ENCODE results near the gene ARHGAP1.
"Not testable (repeated sequence)": the region's sequence is repeated elsewhere in the genome, so short reads cannot be mapped to it uniquely, and the experiment has no call there.

Gene ARHGAP1

DNA sequence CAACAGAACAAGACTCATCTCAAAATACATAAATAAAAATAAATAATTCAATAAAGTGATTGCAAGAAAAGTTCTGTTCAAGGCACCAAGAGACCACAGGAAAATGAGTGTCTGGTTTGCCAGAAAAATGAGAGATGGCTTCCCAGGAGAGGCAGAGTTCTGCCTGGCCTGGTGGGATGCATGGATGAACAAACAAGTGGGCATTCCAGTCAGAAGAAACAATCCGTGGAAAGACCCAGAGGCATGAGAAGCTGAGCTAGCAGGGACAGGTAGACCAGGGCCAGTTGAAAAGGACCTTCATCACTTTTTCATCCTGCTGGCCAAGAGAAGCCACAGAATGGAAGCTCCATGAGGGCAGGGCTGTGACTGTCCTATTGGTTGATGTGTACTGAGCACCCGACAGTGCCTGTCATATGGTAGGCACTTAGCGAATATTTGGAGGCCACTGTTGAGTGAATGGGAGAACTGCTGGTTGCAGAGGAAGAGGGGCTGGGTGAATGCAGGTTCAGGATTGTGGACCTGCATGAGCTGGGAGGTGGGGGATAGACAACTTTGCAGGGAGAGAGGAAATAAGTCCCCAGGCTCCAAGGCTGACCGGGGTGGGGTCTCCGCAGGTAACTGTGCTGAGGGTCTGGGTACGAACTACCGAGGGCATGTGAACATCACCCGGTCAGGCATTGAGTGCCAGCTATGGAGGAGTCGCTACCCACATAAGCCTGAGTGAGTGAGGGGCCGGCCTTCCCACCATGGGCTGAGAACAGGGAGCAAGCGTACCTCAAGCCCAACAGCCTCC is 22.3 kb upstream of the ARHGAP1 start:
- FAIRE-seq, result no peak

DNA sequence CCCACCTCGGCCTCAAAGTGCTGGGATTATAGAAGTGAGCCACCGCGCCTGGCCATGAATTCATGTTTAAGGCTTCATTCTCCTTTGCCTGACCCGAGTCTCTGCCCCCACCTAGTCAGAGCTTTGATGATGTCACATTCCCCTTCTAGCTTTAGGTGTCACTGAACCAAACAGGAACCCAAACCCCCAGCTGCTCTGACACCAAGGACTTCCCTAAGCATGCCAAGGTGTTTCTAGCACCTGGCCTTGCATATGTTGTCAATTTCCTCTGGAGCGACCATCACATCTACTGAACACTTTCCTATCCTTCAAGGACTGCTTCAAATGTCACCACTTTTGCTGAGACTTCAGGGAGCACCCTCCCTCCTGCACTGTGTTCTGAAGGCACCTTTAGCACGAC is 20.9 kb upstream of the ARHGAP1 start:
- FAIRE-seq, result no peak

DNA sequence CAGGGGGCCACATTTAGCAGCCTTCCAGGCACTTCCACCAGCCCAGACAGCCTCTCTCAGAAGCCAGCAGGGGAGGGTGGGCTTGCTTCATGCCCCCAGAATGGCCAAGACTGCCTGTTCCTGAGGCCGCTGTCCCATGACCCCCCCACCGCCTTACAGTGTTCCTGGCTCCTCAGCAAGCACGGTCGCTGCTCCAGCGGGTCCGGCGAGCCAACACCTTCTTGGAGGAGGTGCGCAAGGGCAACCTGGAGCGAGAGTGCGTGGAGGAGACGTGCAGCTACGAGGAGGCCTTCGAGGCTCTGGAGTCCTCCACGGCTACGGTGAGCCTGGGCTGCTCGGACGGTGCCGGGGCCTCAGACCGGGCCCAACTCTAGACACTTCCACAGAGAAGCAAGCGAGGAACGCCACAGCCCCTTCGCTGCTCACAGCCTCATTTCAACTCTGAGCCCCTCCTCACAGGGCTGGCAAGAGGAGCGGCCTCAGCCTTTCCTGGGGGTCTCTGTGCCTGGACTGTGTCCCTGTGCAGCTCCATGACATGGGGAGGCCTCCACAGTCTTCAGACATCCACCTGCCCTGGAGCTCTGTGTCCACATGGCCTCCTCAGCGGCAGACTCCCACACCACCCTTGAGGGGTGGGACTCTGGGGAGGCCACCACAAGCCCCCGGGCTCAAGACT is 19.3 kb upstream of the ARHGAP1 start:
- no peak for FAIRE-seq

DNA sequence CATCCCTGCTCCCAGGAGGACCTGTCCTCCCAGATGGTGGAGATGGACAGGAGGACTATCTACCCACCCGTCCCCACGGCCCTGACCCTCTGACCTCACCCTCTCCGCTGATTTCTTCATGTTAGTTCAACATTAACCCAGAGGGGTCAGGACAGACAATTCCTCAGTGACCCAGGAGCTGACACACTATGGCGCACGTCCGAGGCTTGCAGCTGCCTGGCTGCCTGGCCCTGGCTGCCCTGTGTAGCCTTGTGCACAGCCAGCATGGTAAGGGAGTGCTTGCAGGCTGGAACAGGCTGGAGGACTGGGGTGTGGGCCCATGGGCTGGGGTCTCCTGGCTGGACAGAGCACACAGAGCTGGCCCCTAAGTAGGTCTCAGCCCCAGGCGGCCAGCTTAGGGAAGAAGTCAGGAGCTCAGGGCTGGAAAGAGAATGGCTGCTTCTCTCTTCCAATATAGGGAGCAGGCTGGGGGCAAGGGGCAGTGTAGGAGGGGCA is 18.7 kb upstream of the ARHGAP1 start, which contains the start of gene F2:
F2 (plus strand) TSS at position 166 of the 495 bp plus-strand sequence; CDS start at position 189, 23 bp downstream.
- FAIRE-seq, result no peak

DNA sequence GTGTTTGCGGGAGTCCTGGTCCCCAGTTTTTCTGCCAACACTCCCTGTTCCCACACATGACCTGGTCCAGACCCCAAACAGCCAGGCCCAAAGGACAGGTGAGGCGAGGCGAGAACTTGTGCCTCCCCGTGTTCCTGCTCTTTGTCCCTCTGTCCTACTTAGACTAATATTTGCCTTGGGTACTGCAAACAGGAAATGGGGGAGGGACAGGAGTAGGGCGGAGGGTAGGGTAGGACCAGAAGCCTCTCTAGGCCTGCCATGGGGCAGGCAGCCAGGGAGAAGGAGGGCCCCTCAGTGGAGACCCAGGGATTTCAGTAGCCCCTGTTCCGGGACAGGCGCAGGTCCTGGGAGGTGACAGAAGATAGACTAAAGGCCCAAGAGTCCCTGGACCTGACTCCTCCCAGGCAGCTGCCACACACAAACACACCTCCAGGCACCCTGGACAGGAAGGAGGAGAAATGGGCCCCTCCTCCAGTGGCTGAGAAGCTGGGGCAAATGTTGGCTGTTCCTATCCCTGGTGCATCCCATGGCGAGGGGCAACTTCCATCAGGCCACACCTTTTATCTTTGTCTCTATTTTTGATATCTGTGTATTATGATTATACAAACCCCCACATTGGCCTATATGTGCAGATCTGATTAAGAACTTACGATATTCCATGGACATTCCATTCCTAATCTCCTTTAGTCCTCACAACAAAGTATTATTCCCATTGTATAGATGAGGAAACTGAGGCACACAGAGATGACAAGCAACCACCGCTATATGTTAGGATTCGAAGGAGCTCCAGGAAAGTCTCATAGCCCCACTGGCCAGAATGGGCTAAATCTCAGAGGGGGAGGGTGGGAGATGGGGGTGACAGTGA is 18.0 kb upstream of the ARHGAP1 start:
- no peak for FAIRE-seq

DNA sequence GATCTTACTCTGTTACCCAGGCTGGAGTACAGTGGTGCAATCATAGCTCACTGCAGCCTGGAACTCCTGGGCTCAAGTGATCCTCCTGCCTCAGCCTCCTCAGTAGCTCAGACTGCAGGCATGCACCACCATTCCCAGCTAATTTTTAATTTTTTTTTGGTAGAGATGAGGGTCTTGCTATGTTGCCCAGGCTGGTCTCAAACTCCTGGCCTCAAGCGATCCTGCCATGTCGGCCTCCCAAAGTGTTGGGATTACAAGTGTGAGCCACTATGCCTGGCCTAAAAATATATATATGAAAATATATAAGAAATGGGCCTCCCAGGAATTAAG is 17.4 kb upstream of the ARHGAP1 start:
- FAIRE-seq, result not testable (repeated sequence)

DNA sequence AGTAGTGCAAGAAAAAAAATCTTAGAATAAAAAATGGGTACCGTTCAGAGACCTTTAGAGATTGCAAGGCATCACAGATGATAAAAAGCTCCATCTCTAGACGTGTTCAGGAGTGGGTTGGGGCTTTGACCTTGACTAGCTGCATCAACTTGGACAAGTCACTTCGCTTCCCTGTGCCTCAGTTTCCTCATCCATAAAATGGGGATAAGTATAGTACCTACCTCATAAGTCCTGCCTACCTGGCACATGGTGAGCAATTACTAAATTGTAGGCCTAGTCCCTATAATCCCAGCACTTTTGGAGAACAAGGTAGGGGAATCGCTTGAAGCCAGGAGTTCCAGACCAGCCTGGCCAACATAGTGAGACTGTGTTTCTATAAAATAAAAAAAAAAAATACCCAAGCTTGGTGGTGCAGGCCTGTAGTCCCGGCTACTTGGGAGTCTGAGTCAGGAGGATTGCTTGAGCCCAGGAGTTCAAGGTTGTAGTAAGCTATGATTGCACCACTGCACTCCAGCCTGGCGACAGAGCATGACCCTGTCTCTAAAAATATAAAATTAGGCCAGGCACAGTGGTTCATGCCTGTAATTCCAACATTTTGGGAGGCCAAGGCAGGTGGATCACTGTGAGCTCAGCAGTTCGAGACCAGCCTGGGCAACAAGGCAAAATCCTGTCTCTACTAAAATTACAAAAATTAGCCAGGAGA is 12.6 kb upstream of the ARHGAP1 start:
- FAIRE-seq, result no peak

DNA sequence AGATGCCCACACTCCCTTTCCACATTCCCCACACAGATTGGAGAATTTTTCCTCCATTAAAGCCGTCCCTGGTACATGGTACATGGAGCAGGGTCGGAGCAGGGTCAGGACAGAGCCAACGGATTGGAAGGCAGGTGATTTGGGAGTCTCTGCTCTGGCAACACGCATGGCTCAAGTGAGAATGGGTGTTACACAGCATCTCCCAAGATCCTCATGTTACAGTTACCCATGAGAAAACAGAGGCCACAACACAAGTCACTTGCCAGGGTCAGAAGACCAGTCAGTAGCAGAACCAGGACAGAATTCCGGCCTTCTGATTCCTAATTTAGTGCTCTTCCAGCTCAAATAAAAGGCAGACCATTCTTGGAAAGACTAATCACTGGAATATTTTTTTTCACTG is 10.9 kb upstream of the ARHGAP1 start:
- FAIRE-seq, result no peak

DNA sequence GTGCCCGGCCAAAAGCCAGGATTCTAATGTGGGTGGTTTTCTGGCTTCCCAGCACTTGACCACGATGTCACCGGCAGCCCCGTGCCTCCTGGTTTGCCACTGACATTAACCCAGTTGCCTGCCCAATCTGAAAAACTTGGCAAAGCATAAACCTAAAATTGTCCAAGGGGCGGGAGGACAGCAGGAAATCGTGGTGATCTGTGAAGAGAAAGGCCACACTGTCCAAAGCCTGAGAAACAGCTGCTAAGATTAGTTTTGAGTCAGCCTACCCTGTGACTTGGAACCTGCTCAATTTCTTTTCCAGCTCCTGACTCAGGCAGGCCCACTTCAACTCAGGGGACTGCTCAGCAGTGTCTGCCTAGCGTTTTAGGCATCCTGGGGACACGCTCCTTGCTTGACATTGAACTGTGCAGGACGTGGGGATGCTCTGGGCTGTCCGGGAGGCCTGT is 10.4 kb upstream of the ARHGAP1 start:
- no peak for FAIRE-seq

DNA sequence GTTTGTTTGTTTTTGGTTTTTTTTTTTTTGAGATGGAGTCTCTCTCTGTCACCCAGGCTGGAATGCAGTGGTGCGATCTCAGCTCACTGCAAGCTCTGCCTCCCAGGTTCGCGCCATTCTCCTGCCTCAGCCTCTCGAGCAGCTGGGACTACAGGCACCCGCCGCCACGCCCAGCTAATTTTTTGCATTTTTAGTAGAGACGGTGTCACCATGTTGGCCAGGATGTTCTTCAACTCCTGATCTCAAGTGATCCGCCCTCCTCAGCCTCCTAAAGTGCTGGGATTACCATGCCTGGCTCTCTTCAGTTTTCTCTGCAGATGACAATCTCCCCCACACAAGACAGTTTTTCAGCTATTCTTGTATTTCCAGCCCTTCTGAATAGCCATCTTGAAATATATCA is 8.9 kb upstream of the ARHGAP1 start:
- not testable (repeated sequence) for FAIRE-seq

DNA sequence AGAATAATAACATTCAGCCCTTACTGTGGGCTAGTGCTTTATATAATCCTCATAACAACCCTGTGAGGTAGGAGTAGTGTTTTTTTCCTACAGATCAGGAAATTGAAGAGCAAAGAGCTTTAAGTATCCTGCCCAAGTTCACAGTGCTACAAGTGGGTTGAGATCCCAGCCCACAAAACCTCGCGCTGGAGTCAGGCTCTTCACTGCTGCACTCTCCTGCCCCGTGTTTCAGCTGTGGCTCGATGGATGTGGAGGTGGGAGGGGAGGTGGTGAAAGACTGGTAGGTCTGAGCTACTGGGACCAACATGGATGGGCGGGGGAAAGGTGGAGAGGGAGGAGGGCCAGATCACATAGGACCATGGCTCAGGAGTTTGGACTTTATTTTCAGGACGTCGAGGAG is 6.5 kb upstream of the ARHGAP1 start:
- FAIRE-seq, result no peak

DNA sequence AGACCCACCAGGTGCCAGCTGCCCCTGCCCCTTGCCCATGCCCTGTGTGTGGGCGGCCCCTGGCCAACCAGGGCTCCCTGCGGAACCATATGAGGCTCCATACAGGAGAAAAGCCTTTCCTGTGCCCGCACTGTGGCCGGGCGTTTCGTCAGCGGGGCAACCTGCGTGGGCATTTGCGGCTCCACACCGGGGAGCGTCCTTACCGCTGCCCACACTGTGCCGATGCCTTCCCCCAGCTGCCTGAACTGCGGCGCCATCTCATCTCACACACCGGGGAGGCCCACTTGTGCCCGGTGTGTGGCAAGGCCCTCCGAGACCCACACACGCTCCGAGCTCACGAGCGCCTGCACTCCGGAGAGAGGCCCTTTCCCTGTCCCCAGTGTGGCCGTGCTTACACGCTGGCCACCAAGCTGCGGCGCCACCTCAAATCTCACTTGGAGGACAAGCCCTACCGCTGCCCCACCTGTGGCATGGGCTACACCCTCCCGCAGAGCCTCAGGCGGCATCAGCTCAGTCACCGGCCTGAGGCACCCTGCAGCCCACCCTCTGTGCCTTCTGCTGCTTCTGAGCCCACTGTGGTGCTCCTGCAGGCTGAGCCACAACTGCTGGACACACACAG is 4.8 kb upstream of the ARHGAP1 start:
- no peak for FAIRE-seq

DNA sequence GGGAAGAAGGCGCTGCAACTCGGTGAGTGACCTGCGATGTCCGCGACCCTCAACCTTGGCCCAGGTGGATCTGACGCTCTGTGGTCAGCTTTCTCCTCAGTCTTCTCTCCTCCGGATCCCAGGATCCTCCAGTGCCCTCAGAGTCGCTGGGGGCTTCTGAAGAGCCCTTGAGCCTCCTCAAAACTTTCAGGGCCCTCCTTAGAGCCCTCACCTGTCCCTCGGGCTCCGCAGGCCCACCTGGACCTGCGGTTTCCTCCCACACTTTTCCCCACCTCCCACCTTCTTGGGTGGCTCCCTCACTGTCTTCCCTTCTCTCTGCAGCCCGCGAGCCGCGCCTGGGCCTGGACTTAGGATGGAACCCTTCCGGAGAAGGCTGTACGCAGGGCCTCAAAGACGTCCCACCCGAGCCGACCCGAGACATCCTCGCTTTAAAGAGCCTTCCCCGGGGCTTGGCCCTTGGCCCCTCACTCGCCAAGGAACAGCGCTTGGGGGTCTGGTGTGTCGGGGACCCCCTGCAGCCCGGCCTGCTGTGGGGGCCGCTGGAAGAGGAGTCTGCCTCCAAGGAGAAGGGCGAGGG is 747 bp upstream of the ARHGAP1 start:
- no peak for FAIRE-seq

DNA sequence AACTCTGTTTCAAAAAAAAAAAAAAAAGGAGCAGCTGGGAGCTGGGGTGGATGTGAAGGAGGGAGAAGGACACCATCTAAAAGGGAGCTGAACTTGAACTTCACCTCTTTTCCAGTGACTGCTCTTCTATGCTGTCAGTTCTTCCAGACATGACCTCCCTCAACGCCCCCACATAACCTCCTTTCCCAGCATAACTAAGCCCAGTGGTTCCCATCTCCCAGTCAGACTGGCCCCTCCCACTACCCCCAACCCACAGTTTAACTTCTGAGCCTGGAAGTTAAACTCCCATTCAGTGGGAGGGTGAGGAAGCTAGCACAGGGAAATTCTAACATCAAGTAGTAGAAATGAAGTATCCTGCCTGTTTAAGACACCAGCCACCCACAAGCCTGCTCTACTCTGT is 1.8 kb downstream of the ARHGAP1 start:
- FAIRE-seq, result no peak

DNA sequence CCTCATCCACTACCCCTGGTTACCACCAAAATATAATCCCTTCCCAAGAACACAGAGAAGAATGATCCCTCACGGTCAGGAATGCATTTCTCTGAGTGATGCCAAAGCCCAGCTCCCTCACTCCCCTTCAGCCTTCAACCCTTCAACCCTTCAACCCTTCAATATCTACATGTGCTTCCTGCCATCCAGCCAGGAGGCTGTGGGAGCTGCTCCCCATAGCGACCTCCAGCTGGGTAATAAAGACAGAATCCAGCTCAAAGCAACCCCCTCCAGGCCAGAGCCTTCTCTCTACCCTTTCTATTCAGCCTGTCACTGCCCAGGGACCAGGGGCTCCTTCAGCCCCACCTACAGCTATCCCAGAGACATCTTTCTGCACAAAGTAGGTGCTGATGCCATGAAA is 2.7 kb downstream of the ARHGAP1 start:
- no peak for FAIRE-seq

DNA sequence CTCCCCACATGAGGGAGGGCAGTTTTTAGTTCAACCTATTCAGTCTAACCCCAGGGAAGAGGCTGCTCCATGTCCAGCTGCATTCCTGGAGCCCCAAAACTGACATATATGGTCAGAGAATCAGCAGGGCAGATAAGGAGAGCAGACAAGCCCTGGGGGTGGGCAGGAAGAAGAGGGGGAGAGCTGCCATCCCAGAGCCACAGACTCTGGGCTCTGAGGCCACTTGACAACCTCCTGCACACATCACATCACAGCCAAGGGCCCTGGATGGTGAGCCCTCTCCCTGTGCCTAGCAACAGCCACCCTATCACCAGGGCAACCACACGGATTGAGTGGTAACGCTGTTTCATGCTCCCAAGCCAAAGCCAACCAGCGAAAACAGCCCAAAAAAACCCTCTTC is 3.1 kb downstream of the ARHGAP1 start:
- FAIRE-seq, result no peak

DNA sequence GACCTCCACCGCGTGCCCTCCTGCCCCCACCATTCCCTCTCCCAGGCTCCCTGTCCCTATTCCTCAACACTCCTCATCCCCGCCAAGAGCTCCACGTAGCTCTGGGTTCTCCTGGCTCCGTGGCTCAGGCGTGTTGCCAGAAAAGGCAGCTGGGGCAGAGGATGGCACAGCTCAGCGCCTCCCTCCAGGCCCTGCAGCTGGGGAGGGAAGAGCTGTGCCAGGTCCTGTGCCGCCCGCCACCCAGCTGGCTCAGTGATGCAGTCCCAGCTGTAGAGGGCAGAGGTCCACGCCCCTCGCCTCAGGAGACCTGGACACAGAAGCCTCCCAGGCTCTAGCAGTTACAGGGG is 4.2 kb downstream of the ARHGAP1 start:
- no peak for FAIRE-seq

DNA sequence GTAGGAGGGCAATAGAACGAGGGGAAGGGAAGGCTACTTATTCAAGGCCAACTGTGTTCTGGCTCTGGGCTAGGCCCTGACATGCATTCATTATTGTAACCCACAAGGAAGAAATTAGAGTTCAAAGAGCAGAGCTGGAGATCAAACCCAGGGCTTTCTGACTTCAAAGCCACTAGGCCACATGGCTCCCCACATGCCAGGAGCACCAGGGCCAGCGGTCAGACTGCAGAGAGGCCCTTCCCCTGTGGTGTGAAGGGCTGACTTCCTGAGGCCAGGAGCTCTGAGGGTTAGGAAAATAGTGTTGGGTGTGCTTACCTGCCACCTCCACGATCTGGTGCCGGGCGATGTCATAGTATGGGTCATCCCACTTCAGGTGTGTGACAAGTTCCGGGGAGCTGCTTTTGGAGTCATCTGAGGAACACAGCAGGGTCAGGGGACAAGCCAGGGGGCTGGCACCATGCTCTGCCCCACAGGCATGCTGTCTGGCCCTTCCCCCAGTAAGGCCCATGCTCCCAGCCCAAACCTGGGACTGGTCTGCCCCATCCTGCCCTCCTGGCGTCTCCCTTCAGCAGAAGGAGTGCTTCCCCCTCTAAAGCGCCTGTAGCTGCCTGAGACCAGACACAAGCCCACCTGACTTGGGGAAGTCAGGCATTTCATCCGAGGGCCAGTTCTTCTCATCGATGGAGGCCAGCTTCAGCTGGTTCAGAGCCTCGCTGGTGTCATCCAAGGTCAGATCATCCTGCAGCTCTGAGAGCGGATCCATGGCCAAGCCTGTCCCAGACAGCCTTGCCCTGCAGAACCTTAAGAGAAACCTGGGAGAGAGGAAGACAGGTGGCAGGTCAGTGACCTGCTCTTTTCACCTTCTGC is 4.8 kb downstream of the ARHGAP1 start:
- FAIRE-seq, result no peak

DNA sequence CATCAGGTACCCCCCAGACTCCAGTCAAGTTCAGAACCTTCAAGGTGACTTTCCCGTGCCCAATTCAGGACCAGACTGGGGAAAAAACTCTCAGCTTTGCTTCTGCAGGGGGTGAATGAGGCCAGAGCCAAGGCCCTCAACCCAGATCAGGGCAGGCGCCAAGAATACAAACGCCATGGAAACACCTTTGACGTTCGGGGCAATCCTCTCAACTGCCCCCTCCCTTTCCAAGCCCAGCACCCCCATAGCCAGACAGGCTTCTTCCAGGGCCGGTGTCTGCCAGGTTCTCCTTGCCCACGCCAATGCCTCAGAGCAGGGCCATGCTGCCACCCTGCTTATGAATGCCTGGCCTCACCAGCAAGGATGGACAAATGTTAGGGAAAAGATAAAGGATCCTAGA is 5.8 kb downstream of the ARHGAP1 start:
- no peak for FAIRE-seq

DNA sequence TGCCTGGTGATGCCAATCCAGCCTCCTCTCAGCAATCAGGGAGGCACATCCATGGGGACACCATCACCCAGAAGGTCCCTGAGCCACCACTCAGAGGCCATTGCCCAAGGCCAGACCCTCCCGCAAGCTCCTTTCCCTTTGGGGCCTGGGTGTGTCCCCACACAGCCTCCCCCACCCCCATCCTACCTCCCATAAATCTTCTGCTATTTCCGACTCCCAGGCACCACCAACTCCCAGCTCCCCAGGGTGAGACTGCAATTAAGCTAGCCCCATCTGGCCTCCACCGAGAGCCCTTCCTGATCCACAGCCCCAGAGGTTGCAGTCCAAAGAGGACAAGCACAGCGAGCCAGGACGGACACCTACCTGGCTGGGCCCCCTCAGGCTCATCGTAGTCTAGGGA is 6.3 kb downstream of the ARHGAP1 start:
- no peak for FAIRE-seq

DNA sequence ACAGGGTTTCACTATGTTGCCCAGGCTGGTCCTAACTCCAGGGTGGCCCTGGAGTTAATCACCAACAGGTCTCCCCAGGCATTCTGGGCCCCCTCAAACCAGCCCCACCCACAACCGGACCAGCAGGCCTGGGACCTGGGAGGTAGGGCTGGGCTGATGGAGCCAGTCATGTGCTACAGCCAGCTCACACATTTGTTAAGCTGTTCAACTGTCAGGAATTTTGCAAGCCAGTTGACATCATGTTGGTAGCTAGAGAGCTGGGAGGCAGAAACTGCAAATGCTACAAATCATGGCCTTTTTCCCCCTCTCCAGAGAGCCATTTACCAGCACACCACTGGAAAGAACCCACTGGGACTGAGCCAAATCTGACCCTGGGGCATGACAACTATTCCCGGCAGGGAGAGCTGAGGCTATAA is 6.8 kb downstream of the ARHGAP1 start:
- no peak for FAIRE-seq
